Activated naive CD4-positive, alpha-beta T cell treated with Interleukin-2 at 50 U/mL for 16 hours (primary cell): Measurements from ENCODE around the gene NRXN3.

ENCODE experiments used
- DNase-seq: peaks from one replicate; pipeline ENCODE4 v3.0.0-alpha.2; 2020

NRXN3 gene

GRCh38 chr14:79040790-79041189, 870.6 kb downstream of the NRXN3 start:
- no peak for DNase-seq

DNA sequence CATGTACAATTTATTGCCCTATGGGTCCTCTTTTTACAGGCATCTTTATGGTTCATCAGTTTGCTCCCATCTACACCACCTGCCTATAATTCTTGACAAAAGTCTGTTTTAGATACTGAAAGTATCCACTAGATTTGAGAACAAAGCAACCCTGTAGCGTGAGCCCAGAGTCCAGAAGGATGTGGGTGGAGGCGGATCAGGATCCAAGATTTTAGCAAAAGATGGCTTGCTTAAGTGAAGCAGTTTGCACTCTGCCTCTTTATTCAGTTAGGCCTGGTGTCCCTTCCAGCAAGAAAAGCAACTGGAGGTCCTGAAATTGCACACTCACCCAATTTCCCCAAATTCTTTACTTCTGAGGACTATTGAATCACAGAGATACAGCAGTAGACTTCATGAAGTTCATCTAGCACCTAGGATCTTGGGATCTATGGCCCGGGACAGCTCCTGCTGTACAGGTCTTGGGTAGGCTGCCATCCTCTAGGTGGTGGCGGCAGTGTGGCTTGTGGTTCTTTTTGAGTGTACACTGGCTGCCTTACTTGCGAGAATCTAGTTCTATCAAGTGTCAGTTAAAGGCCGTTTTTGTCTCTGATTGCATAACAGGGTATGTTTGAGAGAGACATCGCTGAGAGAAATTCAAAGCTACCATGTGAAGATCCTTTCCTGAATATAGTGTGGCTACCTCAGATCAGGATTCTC, 873.2 kb downstream of the NRXN3 start:
- no peak for DNase-seq

GRCh38 chr14:79044894-79045624, 874.9 kb downstream of the NRXN3 start:
- no peak for DNase-seq

DNA sequence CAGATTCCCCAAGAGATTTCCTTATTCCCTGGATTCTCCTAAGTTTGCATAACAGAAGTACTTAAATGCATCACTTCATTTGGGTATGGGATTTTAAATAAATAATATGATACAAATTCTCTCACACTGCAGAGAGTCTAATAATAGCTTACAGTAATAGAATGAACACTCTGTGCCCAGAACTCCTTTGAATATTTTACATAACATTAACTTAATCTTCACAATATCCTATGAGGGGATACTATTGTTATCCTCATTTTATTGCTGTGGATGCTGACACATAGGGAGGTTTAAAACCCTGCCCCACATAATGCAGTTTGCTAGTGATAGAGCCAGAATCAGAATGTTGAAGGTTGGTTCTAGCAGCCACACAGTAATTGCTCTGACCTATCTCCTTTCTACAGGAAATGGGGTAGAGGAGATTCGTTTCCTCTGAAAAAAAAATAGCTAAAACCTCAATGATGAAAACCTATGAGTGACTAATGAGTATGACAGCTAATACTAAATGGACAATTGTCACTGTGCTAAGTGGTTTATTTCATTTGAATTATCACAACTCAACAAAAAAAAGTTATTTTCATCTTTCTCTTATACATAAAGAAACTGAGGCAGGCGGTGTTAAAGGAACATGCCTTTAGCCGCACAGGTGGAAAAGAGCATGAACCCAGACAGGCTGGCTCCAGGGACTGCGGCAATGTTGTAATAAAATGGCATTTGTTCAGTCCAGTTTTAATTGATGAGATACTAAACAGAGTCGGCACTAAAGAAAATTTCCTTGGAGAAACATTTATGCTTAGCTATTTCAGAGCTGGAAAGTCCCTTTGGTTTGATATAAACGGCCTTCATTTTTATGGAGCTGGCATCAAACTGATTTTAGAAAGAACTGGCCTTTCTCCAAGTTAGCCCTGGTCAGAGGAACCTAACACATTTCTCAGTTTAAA, 880.9 kb downstream of the NRXN3 start:
- DNase-seq, result no peak

- no peak for DNase-seq
These were observed 881.6 kb downstream of the NRXN3 start for GRCh38 chr14:79051742-79052141.

GRCh38 chr14:79056879-79057278, 886.7 kb downstream of the NRXN3 start:
- DNase-seq, result no peak

DNA sequence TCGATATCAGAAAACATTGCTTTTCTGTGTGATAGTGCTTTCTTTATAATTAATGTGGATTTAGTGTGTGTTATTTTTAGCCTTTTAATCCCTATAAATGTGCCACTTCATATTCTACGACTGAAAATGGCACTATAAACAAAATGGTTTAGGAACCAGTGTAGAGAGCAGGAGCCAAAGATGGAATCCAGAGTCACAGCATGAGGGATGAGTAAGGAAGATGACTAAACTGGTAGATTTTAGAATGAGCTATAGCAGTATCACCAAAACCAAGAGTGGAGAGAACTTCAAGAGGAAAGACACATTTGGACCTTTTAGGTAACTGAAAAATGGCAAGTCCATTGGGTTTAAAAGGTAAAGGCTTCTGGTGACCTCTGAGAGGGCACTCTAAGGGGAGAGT, 887.2 kb downstream of the NRXN3 start:
- DNase-seq, result no peak

DNA sequence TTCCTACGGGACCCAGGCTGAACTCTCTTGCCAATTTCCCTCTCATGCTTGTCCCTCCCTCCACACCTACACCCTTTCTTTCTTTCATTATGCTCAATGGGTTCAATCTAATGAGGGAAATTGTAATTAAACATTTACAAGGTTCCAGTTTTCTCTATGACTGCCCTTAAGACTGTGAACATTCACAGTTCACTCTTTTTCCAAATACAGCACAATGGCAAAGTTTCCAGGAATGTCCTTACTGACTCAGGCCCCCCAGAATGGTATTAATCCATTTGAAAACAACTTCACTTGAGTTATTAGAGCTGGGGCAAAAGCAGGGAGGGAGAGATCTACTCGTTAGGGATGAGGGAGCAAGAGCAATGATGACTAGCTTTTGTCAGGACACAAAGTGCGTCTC, 892.1 kb downstream of the NRXN3 start:
- no peak for DNase-seq

GRCh38 chr14:79064214-79064613, 894.0 kb downstream of the NRXN3 start:
- no peak for DNase-seq

- DNase-seq, result no peak
These were observed 904.3 kb downstream of the NRXN3 start for GRCh38 chr14:79074510-79074909.

DNA sequence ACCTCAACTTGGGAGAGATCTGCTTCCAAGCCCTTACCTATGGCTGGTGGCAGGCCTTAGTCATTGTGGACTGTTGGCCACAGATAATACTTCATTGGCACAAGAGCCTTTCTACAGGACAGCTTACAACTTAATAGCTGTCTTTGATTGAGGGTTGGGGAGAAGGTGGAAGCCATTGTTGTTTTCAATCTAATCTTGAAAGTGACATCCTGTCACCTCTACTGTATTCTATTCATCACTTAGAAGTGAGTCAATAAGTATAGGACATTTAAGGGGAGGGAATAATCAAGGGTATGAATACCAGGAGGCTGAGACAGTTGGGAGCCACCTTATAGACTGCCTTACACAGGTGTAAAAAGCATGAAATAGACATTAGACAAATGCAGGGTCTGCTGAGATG, 906.3 kb downstream of the NRXN3 start:
- DNase-seq, result no peak

DNA sequence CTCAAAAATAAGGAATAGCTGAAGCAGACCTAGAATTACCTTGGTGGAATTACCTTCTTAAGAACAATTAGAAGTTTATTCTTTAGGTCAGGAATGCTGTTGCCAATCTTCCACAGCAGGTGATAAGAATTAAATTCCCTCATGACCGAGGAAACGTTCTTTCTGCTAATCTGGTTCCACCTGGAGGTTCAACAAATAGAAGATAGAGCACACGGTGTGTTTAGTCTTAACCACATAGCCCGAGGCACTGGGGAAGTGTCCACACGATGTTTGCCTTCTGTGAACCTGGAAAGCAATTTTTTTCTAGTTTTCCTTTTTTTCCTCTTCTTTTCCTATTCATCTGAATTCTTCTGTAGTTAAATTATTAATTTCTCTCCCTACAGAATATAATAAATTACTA, 906.9 kb downstream of the NRXN3 start:
- no peak for DNase-seq

DNA sequence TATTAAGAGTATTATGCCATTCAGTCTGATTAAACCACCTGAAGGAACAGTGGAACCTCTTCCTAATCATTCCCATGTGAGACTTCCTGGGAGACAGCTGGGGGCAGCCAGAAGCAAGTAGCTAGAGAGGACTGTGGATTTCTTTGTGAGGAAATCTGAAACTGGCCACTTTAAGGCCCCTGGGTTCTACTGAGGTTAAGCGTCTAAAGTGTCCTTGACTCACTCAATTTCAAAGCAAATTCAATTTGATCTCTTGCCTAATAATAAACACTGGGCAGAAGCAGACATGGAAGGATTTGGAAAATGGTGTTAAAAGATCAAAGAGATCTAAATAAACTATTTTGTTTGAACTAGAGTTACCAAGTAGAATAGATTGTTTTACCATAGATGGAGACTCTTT, 909.9 kb downstream of the NRXN3 start:
- DNase-seq, result no peak

DNA sequence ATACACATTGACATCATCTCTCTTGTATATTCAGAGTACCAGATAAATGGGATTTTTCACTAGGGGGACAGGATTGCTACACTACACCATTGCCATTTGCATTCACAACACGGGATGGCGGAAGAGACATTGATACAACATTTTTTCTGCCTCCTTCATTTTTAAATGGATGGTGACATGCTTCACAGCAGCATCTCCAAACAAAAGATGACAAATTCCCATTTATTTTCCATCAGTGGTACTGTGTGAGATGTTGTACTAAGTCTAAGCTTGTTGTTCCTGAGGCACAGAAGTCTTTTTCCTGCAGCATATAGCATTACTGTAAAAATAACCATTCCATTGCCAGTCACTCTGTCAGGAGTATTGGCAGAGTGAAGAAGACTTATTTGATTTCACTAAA, 912.7 kb downstream of the NRXN3 start:
- no peak for DNase-seq

DNA sequence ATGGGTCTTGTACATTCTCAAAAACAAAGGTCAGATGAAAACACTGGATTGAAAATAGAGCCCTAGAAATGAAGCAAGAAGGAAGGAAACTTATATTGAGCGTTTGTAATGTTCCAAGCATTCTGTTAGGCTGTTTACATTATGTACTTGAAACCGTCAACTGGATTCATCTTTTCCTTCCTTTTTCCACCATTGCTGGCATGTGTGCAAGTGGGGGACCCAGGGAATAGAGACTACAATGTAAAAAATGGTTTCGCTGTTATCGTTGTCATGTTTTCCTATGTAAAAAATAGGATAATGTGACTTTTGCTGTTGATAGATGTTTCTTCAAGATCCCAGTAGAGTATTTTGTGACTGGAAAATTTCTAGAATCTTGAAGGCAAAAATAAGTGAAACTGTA, 913.2 kb downstream of the NRXN3 start:
- no peak for DNase-seq

DNA sequence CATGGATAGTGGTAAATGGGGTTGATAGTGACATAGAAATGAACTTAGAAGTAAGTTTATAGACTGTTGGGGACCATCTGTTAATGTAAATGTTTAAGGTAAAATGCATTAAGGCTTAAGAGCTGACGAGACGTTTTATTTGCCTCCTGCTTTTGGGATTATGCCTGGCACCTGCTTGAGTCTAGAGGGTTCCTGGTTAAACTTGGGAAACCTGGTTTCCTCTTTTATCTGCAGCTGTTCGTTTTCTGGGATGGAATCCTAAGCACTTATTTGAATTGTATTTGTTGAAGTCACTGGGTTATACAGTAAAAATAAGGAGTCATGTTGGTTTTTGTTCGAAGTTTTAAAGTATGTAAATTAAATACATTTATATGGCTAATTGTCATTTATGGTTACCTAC, 914.7 kb downstream of the NRXN3 start:
- no peak for DNase-seq

- no peak for DNase-seq
These were observed 919.4 kb downstream of the NRXN3 start for GRCh38 chr14:79089576-79089975.

DNA sequence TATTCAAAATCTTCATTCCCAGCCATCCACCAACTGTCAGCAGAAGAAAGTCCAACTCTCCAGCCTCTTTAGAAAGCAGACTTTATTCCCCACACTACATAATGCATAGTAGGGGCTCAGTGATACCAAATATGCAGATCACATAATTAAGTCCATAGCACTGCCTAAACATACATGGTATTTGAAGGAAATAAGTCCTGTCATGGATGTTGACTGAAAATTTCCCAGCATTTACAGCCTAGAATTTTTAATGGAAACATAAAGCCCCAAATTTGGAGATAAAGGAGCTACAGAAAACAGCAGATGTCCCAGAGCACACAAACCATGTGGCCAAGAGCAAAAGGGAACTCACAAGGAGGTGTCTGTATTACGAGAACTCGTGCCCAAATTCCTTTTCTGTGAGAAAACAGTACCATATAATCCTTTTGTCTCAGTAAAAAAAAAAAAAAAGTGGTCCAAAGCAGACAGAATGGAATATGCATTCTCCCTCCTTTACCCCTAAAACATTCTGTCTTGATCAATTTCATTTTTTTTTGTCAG, 920.5 kb downstream of the NRXN3 start:
- DNase-seq, result no peak

- no peak for DNase-seq
These were observed 921.3 kb downstream of the NRXN3 start for GRCh38 chr14:79091381-79091963.

DNA sequence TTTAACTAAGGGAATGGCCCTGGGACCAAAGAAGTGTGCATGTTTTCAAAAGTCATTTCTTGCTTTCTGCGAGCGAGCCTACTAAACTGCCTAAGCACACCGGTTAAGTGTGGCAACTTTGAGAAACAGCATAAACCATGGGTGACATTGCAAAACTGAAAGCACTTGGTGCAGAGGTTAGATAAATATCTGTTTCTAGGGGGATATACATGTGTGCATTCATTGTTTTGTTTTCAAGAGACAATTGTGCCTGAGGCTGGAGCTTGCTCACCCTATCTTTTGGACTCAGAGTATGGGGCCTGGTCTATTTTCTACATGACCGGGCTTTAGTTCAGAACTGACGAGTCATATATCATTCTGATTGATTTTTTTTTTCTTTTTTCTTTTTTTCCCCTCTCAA, 923.4 kb downstream of the NRXN3 start:
- no peak for DNase-seq

GRCh38 chr14:79094951-79095350, 924.8 kb downstream of the NRXN3 start:
- no peak for DNase-seq

DNA sequence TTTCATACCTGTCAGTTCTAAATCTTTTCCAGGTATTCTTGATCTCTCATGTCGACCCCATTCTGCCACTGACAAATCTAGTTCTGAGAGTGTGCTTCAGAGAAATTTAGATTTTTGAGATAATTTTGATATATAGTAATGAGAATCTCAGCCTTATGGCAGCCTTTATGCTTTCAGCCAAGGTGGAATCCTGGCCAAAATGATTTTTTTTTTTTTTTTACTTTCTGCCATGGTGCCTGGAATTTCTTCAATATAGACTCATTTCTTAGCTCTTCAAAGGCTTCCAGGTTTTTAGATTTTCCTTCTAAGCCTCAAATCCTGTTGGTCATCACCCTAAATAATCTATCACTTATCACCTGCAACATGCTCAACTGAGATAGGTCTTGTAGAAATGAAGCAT, 926.6 kb downstream of the NRXN3 start:
- no peak for DNase-seq

DNA sequence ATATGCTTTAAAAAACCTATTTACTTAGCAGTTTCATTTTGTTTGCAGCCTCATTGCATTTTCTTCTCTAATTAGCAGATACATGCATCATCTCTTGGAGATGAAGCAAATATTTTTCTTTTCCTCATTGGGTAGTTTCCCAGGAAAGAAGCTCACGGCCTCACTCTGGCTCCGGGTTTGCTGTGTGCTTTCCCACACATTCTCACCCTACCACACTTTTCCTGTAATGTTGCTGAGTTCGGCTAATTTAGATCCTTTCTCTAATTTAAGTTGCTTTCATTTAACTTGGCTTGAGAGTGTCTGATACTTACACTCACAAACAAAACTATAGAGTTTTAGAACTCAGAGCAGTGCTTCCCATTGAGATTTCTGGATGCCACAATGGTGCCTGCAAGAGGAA, 928.2 kb downstream of the NRXN3 start:
- DNase-seq, result no peak
